Fibroblast of the aortic adventitia (primary cell): ENCODE results near the gene TBL1XR1. TPM values are rescaled to one million over a fixed set of nuclear protein-coding genes. Genes with fewer than 3 reads are reported as not detected.

Source experiments
- DNase-seq: peaks from one replicate; pipeline ENCODE4 v3.0.0-alpha.2; 2010; ENCODE audit warnings: low read depth
- H3K4me3 ChIP-seq: 2 replicates; pipeline ENCODE4 v1.5.1; 2011; ENCODE audit warnings: low read depth, mild to moderate bottlenecking, control low read depth, low read length, moderate library complexity
- CTCF ChIP-seq: IDR thresholded peaks from 2 replicates; pipeline ENCODE4 v1.5.1; 2011; ENCODE audit warnings: mild to moderate bottlenecking, low read length, control low read depth, inconsistent platforms; ENCODE audit not compliant: insufficient read depth
- total RNA-seq: library from RNA; depleted of rRNA; stranded (reverse); fragments of >200 nt; gene quantifications from 2 replicates; pipeline ENCODE4 v1.2.3, GENCODE V29; 2012; ENCODE audit warnings: low replicate concordance

The TBL1XR1 gene
- total RNA-seq, 1 donor = 171 TPM

- no peak overlapping the region for H3K4me3 ChIP-seq
- no peak for TF ChIP-seq CTCF
- no peak for DNase-seq
These were observed 209.2 kb downstream of the TBL1XR1 start for GRCh38 chr3:176987901-176988650.

DNA sequence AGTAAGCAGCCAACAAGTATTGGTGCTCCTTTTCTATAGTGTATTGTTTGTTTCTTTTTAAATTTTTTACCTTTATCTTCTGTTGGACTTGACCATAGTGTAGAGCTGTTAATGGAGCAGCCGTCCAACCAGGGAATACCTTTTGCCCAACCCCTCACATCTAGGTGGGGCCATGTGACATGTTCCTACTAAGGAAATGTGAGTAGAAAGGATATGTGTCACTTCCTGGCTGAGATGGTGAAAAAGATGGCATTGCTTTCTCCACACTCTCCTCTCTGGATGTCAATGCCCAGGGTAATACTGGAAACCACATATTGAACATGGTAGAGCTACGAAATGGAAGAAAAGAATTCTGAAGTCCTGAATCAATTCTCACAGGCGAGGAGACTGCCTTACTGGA is 218.8 kb downstream of the TBL1XR1 start:
- no peak overlapping the region for H3K4me3 ChIP-seq
- TF ChIP-seq CTCF = no peak
- no peak for DNase-seq

DNA sequence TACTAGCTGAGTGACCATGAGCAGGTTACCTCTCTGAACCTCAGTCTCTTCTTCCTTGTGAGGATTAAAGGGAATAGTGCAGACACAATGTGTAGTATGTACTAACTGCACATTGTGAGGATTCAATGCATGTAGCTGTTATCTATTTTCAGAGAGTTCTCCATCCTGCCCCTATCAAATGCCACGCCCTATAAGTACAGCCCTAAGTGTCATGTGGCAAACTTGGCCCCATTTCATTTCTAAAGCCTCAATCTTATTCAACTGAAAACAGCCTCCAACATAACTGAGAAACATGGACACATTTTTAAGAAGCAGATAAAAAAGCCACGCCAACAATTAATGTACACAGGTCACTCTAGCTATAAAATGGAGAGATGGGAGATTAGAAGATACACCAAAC is 220.0 kb downstream of the TBL1XR1 start:
- TF ChIP-seq CTCF = no peak
- no peak overlapping the region for H3K4me3 ChIP-seq
- DNase-seq = no peak

DNA sequence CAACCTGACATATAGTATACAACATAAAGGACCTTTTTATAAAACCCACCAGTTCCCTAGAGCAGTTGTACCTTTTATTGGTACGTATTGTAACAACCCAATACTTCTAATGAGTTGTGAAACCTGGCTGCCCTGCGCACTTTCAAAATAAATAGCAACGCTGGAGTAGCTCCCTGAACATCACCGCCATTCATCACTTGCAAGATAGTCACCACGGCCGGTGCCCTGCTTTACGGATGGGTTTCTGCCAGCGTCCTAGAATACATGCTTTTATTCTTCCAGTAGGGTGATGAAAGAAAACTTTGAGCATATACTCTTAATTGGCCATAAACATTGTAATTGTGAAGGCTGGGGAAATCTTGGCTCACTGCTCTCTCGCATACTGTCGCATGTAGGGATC is 220.7 kb downstream of the TBL1XR1 start:
- no peak for DNase-seq
- TF ChIP-seq CTCF = no peak
- no peak overlapping the region for H3K4me3 ChIP-seq

- no peak for TF ChIP-seq CTCF
- no peak for DNase-seq
- no peak overlapping the region for H3K4me3 ChIP-seq
These were observed 223.0 kb downstream of the TBL1XR1 start for GRCh38 chr3:176974279-176974678.

DNA sequence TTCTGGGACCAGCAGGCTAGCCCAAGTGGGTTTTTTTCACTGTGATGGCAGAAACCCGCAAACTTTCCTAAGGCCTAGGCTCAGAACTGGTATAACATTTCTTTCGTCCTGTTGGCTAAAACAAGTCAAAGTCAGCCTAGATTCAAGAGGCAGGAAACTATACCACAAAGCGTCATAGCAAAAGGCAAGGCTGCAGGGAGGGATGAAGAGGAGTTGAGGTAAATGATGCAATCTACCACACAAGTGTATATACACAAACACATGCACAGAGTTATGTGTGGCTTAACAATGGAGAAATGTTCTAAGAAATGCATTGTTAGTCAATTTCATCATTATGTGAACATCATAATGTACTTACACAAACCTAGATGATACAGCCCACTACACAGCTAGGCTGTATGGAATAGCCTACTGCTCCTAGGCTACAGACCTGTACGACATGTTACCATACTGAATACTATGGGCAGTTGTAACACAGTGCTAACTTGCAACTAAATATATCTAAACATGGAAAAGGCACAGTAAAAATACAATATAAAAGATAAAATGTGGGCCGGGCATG is 225.6 kb downstream of the TBL1XR1 start:
- DNase-seq = no peak
- TF ChIP-seq CTCF = no peak

More for the DNA sequence above, 225.6 kb downstream of the TBL1XR1 start:
- H3K4me3 ChIP-seq = no peak overlapping the region
